Nephron (organoid): ENCODE results near the gene DYSF.

ENCODE experiments used
- H3K27ac Mint-ChIP-seq, 3 experiments: 2 replicates each; pipeline ENCODE4 v1.8.0; 2020; ENCODE audit warnings: mixed read lengths in 3 of 3, mild to moderate bottlenecking in 2 of 3, moderate library complexity in 1 of 3
- H3K27me3 Mint-ChIP-seq: 2 replicates; pipeline ENCODE4 v1.8.0; 2021; ENCODE audit warnings: low read depth, mild to moderate bottlenecking, moderate library complexity, mixed read lengths
- H3K36me3 Mint-ChIP-seq: 2 replicates; pipeline ENCODE4 v1.8.0; 2020; ENCODE audit warnings: low read depth, mixed read lengths
- H3K4me1 Mint-ChIP-seq: 2 replicates; pipeline ENCODE4 v1.8.0; 2020; ENCODE audit warnings: mixed read lengths
- H3K4me3 Mint-ChIP-seq, 3 experiments: 2 replicates each; pipeline ENCODE4 v1.8.0; 2020; ENCODE audit warnings: mild to moderate bottlenecking in 3 of 3, mixed read lengths in 3 of 3, moderate library complexity in 2 of 3
- H3K9me3 Mint-ChIP-seq: 2 replicates; pipeline ENCODE4 v1.8.0; 2020; ENCODE audit warnings: mixed read lengths
- TF ChIP-seq, protein P1 (sequence below), 3 experiments: fragments of 200-600 bp; sonication (generic); IDR thresholded peaks; one replicate each; pipeline ENCODE4 v1.5.0; 2021; ENCODE audit warnings: antibody characterized with exemption in 3 of 3; ENCODE audit not compliant: unreplicated experiment in 3 of 3

Gene DYSF

DNA sequence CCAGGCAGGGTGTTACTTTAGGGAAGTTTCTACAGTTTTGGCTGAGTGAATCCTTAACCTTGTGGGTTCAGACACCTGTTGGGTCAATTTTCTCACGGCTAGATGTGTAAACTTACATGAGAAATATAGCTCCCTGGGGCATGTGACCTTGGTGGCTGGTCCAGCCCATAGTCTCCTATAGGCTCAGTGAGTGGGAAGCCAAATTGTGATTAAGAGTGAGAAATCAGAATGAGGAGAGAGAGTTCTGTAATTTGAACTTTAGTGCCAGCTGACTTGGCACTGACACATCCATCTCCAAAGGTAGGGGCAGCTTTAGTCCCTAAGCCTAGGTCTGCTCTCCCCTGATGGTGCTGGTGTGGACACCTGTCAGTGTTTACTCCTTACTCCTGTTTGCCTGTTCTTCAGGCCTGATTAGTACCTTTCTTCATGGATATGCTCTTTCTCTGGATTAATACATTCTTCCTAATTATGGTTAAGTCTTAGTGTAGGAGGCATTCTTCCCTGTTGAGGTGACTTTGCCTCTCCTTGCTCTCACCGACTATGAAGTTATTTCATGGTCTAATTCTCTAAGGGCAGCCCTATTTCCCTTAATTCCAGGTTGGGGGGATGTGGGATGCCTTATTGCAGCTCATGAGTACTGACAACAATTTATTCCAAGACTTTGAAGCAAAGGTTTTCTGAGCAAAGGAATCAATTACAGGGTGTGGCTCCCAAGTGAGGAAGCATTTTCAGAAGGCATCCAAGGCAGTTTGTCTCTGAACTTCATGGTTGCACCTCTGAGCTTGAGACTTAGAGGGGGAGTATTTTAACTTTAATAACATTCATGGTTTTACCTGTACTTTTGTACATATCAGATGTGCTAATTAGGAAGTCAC is 177.3 kb downstream of the DYSF start:
- Mint-ChIP-seq H3K27me3 (peaks cover 15% of the 10 kb centered on the region), H3K36me3 (no peaks in the 10 kb centered on the region), H3K4me3 (no peak overlapping the region), H3K4me1 (peaks cover 4% of the 10 kb centered on the region), H3K9me3 (peaks cover 5% of the 10 kb centered on the region), H3K27ac (no peak overlapping the region)
- TF ChIP-seq, protein P1, sequence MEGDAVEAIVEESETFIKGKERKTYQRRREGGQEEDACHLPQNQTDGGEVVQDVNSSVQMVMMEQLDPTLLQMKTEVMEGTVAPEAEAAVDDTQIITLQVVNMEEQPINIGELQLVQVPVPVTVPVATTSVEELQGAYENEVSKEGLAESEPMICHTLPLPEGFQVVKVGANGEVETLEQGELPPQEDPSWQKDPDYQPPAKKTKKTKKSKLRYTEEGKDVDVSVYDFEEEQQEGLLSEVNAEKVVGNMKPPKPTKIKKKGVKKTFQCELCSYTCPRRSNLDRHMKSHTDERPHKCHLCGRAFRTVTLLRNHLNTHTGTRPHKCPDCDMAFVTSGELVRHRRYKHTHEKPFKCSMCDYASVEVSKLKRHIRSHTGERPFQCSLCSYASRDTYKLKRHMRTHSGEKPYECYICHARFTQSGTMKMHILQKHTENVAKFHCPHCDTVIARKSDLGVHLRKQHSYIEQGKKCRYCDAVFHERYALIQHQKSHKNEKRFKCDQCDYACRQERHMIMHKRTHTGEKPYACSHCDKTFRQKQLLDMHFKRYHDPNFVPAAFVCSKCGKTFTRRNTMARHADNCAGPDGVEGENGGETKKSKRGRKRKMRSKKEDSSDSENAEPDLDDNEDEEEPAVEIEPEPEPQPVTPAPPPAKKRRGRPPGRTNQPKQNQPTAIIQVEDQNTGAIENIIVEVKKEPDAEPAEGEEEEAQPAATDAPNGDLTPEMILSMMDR (IDR thresholded peaks at IDR 0.05; ENCODE audit: unreplicated experiment in 3 of 3) = no peak

DNA sequence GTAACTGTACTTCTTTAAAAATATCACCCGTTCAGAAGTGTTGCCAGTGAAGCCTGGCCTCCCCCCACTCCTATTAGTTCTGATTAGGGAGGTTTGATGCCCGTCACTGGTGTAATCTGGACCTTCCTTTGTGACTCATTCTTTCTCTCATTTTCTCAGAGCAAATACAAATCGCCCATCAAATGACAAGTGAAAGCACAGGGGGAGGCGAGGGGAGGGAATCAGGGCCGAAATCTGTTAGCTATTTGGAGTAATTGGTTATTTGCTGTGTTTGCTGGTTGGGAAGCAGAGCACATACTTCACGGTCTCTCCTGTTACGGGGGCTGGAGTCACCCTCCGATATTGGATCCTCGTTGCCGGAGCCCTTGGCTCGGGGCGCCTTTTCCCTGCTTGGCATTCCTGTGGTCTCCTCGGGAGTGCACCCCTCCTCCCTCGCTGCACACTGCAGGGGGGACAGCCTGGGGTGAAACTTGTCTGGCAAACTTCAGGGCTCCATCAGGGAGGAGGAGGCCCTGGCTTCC is 178.1 kb downstream of the DYSF start:
- H3K4me3 Mint-ChIP-seq = no peak overlapping the region
- peaks cover 5% of the 10 kb centered on the region for H3K9me3 Mint-ChIP-seq
- H3K27me3 Mint-ChIP-seq = peaks cover 15% of the 10 kb centered on the region
- H3K27ac Mint-ChIP-seq = no peak overlapping the region
- H3K4me1 Mint-ChIP-seq = peaks cover 4% of the 10 kb centered on the region
- no peaks in the 10 kb centered on the region for H3K36me3 Mint-ChIP-seq
- TF ChIP-seq, protein P1 (IDR thresholded peaks at IDR 0.05; ENCODE audit: unreplicated experiment in 3 of 3) = no peak

DNA sequence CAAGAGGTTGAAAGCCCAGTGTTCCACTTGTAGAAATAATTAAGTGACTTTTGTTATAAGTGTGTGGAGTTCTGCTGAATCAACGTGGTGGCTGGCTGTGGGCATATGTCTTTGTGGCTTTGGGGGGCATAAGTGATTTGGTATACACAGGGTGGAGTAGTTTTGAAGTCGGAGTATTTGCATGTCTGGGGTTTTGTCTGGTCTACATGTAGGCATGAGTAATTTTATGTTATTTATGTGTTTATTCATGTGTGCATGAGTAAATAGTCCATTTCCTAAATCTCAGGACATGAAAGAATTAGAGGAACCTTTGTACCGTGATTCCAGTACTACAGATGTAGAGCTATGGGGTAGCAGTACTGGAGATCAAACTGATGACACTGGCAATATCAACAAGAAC is 179.7 kb downstream of the DYSF start:
- Mint-ChIP-seq H3K4me1 (peaks cover 4% of the 10 kb centered on the region), H3K9me3 (peaks cover 5% of the 10 kb centered on the region), H3K27ac (no peak overlapping the region), H3K27me3 (peaks cover 15% of the 10 kb centered on the region), H3K36me3 (no peaks in the 10 kb centered on the region), H3K4me3 (no peak overlapping the region)
- TF ChIP-seq, protein P1 (IDR thresholded peaks at IDR 0.05; ENCODE audit: unreplicated experiment in 3 of 3) = no peak

DNA sequence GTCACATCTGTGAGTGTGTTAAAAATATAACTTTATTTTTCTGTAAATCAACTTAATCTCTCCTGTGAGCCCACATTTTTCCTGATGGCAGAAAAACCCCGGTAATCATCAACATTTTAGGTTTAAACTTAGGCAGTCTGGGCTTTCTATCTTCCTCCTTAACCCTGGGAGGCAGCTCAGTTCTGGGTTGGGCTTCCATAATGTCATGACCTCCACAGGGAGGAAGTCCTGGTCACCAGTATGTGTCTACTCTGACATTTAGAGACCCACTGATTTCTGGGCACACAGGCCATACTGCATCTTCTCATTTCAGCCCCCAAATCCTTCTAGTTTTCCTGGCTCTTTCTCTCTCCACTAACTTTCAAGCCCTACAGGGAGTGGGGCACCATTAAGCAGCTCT is 181.2 kb downstream of the DYSF start:
- H3K27me3 Mint-ChIP-seq = peaks cover 13% of the 10 kb centered on the region

DNA sequence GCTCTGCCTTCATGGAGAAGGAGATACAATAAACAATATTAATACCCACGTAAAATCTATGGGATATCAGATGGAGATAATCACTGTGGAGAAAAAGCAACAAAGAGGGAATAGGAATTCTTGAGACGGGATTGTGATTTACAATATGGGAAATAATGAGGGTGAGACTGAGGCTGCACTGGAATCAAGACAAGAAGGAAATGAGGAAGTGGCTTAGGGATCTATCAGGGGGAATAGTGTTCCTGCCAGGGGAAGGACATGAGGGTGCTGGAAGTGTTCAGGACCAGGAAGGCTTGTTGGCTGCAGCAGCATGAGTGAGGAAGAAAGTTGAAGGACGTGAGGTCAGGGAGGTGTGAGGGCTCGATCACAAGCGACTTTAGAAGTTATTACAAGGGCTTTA is 182.4 kb downstream of the DYSF start:
- Mint-ChIP-seq H3K36me3 (no peaks in the 10 kb centered on the region), H3K9me3 (no peaks in the 10 kb centered on the region), H3K27ac (no peak overlapping the region), H3K4me1 (peaks cover 3% of the 10 kb centered on the region), H3K27me3 (peaks cover 8% of the 10 kb centered on the region), H3K4me3 (no peak overlapping the region)
- TF ChIP-seq, protein P1 (IDR thresholded peaks at IDR 0.05; ENCODE audit: unreplicated experiment in 3 of 3) = no peak

More for the DNA sequence above, 181.2 kb downstream of the DYSF start:
- TF ChIP-seq, protein P1 (IDR thresholded peaks at IDR 0.05; ENCODE audit: unreplicated experiment in 3 of 3) = no peak
- H3K36me3 Mint-ChIP-seq = no peaks in the 10 kb centered on the region
- peaks cover 4% of the 10 kb centered on the region for H3K4me1 Mint-ChIP-seq
- H3K9me3 Mint-ChIP-seq = peaks cover 5% of the 10 kb centered on the region
- no peak overlapping the region for H3K27ac Mint-ChIP-seq
- no peak overlapping the region for H3K4me3 Mint-ChIP-seq
